ENCODE data around the gene AXIN2. TPM values are rescaled to one million over a fixed set of nuclear protein-coding genes. Genes with fewer than 3 reads are reported as not detected.

Gene AXIN2
- total RNA-seq, 1 experiment from 2014 or later: 2.4 TPM

GRCh38 chr17:65573282-65573602 is 11.8 kb upstream of the AXIN2 start:
- no peak overlapping the region for H3K4me3 ChIP-seq (ENCODE audit: low read depth in 2 of 2, low read length in 2 of 2)
- TF ChIP-seq POLR2AphosphoS5 (IDR thresholded peaks at IDR 0.05; ENCODE audit: low read depth, low read length) (no peak), CTCF (IDR thresholded peaks at IDR 0.05) (no peak), SIN3A (IDR thresholded peaks at IDR 0.05; ENCODE audit: borderline replicate concordance, insufficient read depth, low read depth, low read length) (no peak), REST (IDR thresholded peaks at IDR 0.05; ENCODE audit: insufficient read depth in 1 of 2, low read depth in 2 of 2, low read length in 1 of 2) (no peak), TCF7L2 (IDR thresholded peaks at IDR 0.05; ENCODE audit: low read depth, low read length) (no peak)
- H3K27ac ChIP-seq (ENCODE audit: low read length): no peak overlapping the region
- no TSS peak for BruUV-seq (replicated peaks)
- intact Hi-C loops (cut with micrococcal nuclease; ENCODE audit: unreplicated experiment) (no loop called here), in situ Hi-C loops (cut with HindIII; ENCODE audit: low pct_unique_long_range_greater_than_20kb, low sequenced_read_pairs) (no loop called here)
- ChIA-PET POLR2A (no interaction called here), CTCF (no interaction called here)
- H3K27me3 ChIP-seq (ENCODE audit: control insufficient read depth, insufficient read depth, low read length): no peaks in the 10 kb centered on the region
- H3K9me3 ChIP-seq (ENCODE audit: control insufficient read depth, insufficient read depth, low read depth, low read length): no peaks in the 10 kb centered on the region
- H3K4me1 ChIP-seq (ENCODE audit: control insufficient read depth, insufficient read depth, low read length): no peaks in the 10 kb centered on the region
- ATAC-seq: no peak
- H3K36me3 ChIP-seq (ENCODE audit: control insufficient read depth, insufficient read depth, low read length): no peaks in the 10 kb centered on the region
- DNase-seq (ENCODE audit: low read depth, low spot score): no peak

GRCh38 chr17:65572581-65573281 is 11.3 kb upstream of the AXIN2 start:
- ATAC-seq (no peak), DNase-seq (ENCODE audit: low read depth, low spot score) (no peak)
- POLR2A ChIA-PET: no interaction called here
- no peaks in the 10 kb centered on the region for H3K4me1 ChIP-seq (ENCODE audit: control insufficient read depth, insufficient read depth, low read length)
- no peaks in the 10 kb centered on the region for H3K9me3 ChIP-seq (ENCODE audit: control insufficient read depth, insufficient read depth, low read depth, low read length)
- H3K36me3 ChIP-seq (ENCODE audit: control insufficient read depth, insufficient read depth, low read length): no peaks in the 10 kb centered on the region
- BruUV-seq (replicated peaks): no TSS peak
- H3K27ac ChIP-seq (ENCODE audit: low read length): no peak overlapping the region
- in situ Hi-C loops (cut with HindIII; ENCODE audit: low pct_unique_long_range_greater_than_20kb, low sequenced_read_pairs) (no loop called here), intact Hi-C loops (cut with micrococcal nuclease; ENCODE audit: unreplicated experiment) (no loop called here)
- TF ChIP-seq CTCF (IDR thresholded peaks at IDR 0.05) (no peak), TCF7L2 (IDR thresholded peaks at IDR 0.05; ENCODE audit: low read depth, low read length) (no peak)
- H3K27me3 ChIP-seq (ENCODE audit: control insufficient read depth, insufficient read depth, low read length): no peaks in the 10 kb centered on the region
- H3K4me3 ChIP-seq (ENCODE audit: low read depth in 2 of 2, low read length in 2 of 2): no peak overlapping the region
- CTCF ChIA-PET: no interaction called here
